ENCODE results near the gene SPATA18.
"Not testable (repeated sequence)": the region's sequence is repeated elsewhere in the genome, so short reads cannot be mapped to it uniquely, and the experiment has no call there.

SPATA18 gene

GRCh38 chr4:52052475-52052780 lies 1.3 kb downstream of the SPATA18 start:
- peaks cover 14% of the 10 kb centered on the region; the same call in 1 of the 2 replicates for H3K4me1 ChIP-seq (ENCODE audit: insufficient read depth, low read length)
- peaks cover 7% of the 10 kb centered on the region; the same call in 1 of the 2 replicates for H3K9me3 ChIP-seq (ENCODE audit: insufficient read depth, low read depth, low read length)
- H3K9ac ChIP-seq (ENCODE audit: low read depth, low read length), result peak overlapping the region; percentile 49; the same call in 1 of the 2 replicates
- no peak overlapping the region for H3K27ac ChIP-seq (ENCODE audit: low read length)
- H3K36me3 ChIP-seq (ENCODE audit: insufficient read depth, low read depth, low read length), result no peaks in the 10 kb centered on the region
- H3K4me3 ChIP-seq (ENCODE audit: low read length), result peak overlapping the region; percentile 75
- H3K27me3 ChIP-seq (ENCODE audit: insufficient read depth, low read length), result peaks cover 40% of the 10 kb centered on the region

DNA sequence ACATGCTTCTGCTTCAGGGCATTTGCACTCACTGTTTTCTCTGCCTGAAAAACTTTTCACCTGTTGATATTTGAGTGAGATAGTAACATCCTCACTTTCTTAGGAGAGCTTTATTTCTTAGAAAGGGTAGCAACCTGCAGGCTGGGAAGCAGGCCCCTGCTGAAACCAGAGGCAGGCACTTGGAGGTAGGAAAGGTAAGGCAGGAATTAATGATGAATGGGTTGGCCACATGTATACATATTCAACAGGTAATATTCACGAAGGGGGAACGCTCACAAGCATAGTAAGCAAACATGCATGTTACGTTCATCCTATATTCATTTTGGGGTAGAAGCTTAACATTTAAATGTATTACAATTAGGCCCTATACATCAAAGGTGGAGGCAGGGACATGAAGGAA lies 3.1 kb downstream of the SPATA18 start:
- Histone ChIP-seq H3K27me3 (ENCODE audit: insufficient read depth, low read length) (peaks cover 40% of the 10 kb centered on the region), H3K4me3 (ENCODE audit: low read length) (no peak overlapping the region), H3K36me3 (ENCODE audit: insufficient read depth, low read depth, low read length) (no peaks in the 10 kb centered on the region), H3K27ac (ENCODE audit: low read length) (no peak overlapping the region), H3K4me1 (ENCODE audit: insufficient read depth, low read length) (peaks cover 14% of the 10 kb centered on the region; the same call in 1 of the 2 replicates), H3K9ac (ENCODE audit: low read depth, low read length) (no peak overlapping the region), H3K9me3 (ENCODE audit: insufficient read depth, low read depth, low read length) (peaks cover 6% of the 10 kb centered on the region; the same call in 1 of the 2 replicates)

DNA sequence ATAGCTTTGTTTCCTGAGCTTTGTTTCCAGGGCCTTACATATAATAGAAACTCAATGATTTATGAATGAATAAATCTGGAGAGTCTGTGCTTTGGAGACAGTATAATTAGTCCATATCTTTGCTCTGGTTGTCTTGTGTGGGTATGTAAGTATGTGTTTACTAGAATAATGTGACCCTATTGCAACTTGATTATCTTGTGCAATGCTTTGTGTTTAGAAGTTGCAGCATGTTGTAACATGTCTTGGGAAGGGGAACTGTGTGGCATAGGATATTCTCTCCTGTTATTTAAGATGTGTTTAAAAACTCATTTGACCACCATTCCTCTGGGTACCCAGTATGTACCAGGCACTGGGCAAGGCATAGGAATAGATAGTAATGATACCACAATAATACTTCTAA lies 6.1 kb downstream of the SPATA18 start:
- no peak overlapping the region for H3K4me3 ChIP-seq (ENCODE audit: low read length)

DNA sequence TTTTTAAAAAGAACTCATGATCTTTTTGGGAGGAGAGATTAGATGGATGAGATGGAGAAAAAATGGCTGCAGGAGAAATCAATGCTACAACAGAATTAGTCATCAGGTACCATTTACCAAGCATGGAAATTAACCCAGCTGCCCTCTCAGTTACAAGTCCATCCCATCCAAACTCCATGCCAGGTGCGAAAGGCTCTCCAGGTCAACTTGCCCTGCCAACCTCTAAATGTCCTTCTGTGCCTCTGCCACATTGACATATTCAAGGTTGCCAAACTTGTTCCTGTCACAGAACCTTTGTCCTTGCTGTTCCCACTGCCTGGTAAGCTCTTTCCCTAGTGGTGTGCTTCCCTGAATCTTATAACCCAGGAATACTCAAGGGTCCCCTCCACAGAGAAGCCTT lies 7.2 kb downstream of the SPATA18 start:
- Histone ChIP-seq H3K4me3 (ENCODE audit: low read length) (no peak overlapping the region), H3K9me3 (ENCODE audit: insufficient read depth, low read depth, low read length) (no peaks in the 10 kb centered on the region), H3K9ac (ENCODE audit: low read depth, low read length) (no peak overlapping the region), H3K4me1 (ENCODE audit: insufficient read depth, low read length) (no peaks in the 10 kb centered on the region), H3K27ac (ENCODE audit: low read length) (no peak overlapping the region), H3K36me3 (ENCODE audit: insufficient read depth, low read depth, low read length) (no peaks in the 10 kb centered on the region), H3K27me3 (ENCODE audit: insufficient read depth, low read length) (peaks cover 5% of the 10 kb centered on the region)

More for the DNA sequence above, 6.1 kb downstream of the SPATA18 start:
- H3K36me3 ChIP-seq (ENCODE audit: insufficient read depth, low read depth, low read length), result no peaks in the 10 kb centered on the region
- H3K27ac ChIP-seq (ENCODE audit: low read length), result no peak overlapping the region
- no peaks in the 10 kb centered on the region for H3K9me3 ChIP-seq (ENCODE audit: insufficient read depth, low read depth, low read length)
- peaks cover 16% of the 10 kb centered on the region for H3K27me3 ChIP-seq (ENCODE audit: insufficient read depth, low read length)
- H3K4me1 ChIP-seq (ENCODE audit: insufficient read depth, low read length), result peaks cover 7% of the 10 kb centered on the region; the same call in 1 of the 2 replicates
- no peak overlapping the region for H3K9ac ChIP-seq (ENCODE audit: low read depth, low read length)

DNA sequence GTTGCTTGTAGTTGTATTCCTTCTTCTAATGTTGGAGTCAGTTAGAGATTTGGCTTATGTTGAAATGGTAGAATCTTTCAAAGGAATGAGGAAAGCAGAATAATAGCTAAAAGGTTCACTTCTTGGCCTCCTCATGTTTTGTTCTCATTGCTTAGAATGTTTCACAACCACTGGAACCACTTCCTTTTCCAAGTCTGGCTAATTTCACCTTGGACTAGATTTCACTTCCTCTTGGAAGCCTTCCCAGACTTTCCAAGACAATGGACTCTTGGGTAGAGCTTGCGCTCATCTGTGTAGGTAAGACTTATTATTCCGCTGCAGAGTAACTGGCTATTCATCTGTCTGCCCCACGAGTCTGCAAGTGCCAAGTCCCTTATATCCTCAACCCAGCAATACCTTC lies 8.3 kb downstream of the SPATA18 start:
- Histone ChIP-seq H3K9me3 (ENCODE audit: insufficient read depth, low read depth, low read length) (no peaks in the 10 kb centered on the region), H3K9ac (ENCODE audit: low read depth, low read length) (no peak overlapping the region), H3K27me3 (ENCODE audit: insufficient read depth, low read length) (no peaks in the 10 kb centered on the region), H3K27ac (ENCODE audit: low read length) (no peak overlapping the region), H3K4me3 (ENCODE audit: low read length) (no peak overlapping the region), H3K36me3 (ENCODE audit: insufficient read depth, low read depth, low read length) (no peaks in the 10 kb centered on the region), H3K4me1 (ENCODE audit: insufficient read depth, low read length) (no peaks in the 10 kb centered on the region)

DNA sequence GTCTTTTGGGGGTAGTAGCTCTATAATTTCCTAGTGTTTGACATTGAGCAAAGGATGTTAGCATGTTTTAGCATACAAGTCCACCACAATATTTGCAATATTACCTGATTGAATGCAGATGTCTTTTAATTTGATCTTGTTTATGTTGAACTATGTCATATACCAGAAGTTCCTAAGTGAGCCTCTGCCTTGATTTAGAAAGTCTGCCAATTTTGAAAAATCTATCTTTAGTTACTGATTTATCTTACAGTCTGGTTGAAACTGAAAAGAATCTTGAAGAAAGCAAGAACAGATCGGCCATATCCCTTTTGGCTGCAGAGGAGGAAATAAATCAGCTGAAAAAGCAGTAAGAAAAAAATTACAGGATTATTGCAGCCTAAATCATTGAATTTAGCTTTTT lies 18.5 kb downstream of the SPATA18 start:
- no peaks in the 10 kb centered on the region for H3K4me1 ChIP-seq (ENCODE audit: insufficient read depth, low read length)
- no peaks in the 10 kb centered on the region for H3K36me3 ChIP-seq (ENCODE audit: insufficient read depth, low read depth, low read length)
- no peak overlapping the region for H3K27ac ChIP-seq (ENCODE audit: low read length)
- no peaks in the 10 kb centered on the region for H3K9me3 ChIP-seq (ENCODE audit: insufficient read depth, low read depth, low read length)
- no peak overlapping the region for H3K9ac ChIP-seq (ENCODE audit: low read depth, low read length)
- no peaks in the 10 kb centered on the region for H3K27me3 ChIP-seq (ENCODE audit: insufficient read depth, low read length)
- H3K4me3 ChIP-seq (ENCODE audit: low read length), result no peak overlapping the region

- H3K27ac ChIP-seq (ENCODE audit: low read length), result no peak overlapping the region
- no peaks in the 10 kb centered on the region for H3K36me3 ChIP-seq (ENCODE audit: insufficient read depth, low read depth, low read length)
- peaks cover 8% of the 10 kb centered on the region for H3K27me3 ChIP-seq (ENCODE audit: insufficient read depth, low read length)
- H3K9ac ChIP-seq (ENCODE audit: low read depth, low read length), result no peak overlapping the region
- no peaks in the 10 kb centered on the region for H3K9me3 ChIP-seq (ENCODE audit: insufficient read depth, low read depth, low read length)
- no peaks in the 10 kb centered on the region for H3K4me1 ChIP-seq (ENCODE audit: insufficient read depth, low read length)
- H3K4me3 ChIP-seq (ENCODE audit: low read length), result no peak overlapping the region
Measured at GRCh38 chr4:52071791-52072546, 20.9 kb downstream of the SPATA18 start.

DNA sequence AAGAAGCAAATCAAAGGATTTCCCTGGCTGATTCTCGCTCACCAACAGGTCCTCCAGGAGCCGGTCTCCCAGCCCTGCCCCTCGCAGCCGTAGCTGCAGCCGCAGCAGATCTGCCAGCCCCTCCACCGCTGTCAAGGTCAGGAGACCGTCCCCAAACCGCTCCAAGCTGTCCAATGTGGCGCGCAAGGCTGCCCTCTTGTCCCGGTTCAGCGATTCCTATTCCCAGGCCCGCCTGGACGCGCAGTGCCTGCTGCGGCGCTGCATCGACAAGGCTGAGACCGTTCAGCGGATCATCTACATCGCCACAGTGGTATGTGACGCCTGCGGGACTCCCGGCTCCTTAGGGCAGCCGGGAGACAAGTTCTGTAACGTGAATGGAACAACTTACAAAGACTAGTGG lies 25.6 kb downstream of the SPATA18 start:
- Histone ChIP-seq H3K9me3 (ENCODE audit: insufficient read depth, low read depth, low read length) (no peaks in the 10 kb centered on the region), H3K4me3 (ENCODE audit: low read length) (peak overlapping the region; percentile 54), H3K27me3 (ENCODE audit: insufficient read depth, low read length) (peaks cover 13% of the 10 kb centered on the region), H3K27ac (ENCODE audit: low read length) (no peak overlapping the region), H3K4me1 (ENCODE audit: insufficient read depth, low read length) (no peaks in the 10 kb centered on the region), H3K9ac (ENCODE audit: low read depth, low read length) (no peak overlapping the region), H3K36me3 (ENCODE audit: insufficient read depth, low read depth, low read length) (no peaks in the 10 kb centered on the region)

DNA sequence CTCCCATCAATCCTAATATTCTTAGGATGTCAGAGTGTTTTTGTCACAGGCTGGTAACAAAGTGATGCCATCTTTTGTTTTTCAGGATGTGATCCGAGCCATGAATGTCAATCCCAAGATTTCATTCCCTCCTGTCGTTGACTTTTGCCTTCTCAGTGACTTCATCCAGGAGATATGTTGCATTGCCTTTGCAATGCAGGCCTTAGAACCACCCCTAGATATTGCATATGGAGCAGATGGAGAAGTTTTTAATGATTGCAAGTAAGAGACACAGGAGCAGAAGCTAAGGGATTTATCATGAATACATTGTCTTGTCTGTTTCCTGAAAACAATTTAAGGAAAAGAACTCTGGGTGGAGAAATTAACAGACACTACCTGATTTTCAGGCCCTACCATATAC lies 28.6 kb downstream of the SPATA18 start:
- peaks cover 13% of the 10 kb centered on the region for H3K27me3 ChIP-seq (ENCODE audit: insufficient read depth, low read length)
- H3K9ac ChIP-seq (ENCODE audit: low read depth, low read length), result no peak overlapping the region
- no peak overlapping the region for H3K4me3 ChIP-seq (ENCODE audit: low read length)
- H3K9me3 ChIP-seq (ENCODE audit: insufficient read depth, low read depth, low read length), result no peaks in the 10 kb centered on the region
- H3K27ac ChIP-seq (ENCODE audit: low read length), result no peak overlapping the region
- H3K4me1 ChIP-seq (ENCODE audit: insufficient read depth, low read length), result no peaks in the 10 kb centered on the region
- H3K36me3 ChIP-seq (ENCODE audit: insufficient read depth, low read depth, low read length), result no peaks in the 10 kb centered on the region

- H3K36me3 ChIP-seq (ENCODE audit: insufficient read depth, low read depth, low read length), result no peaks in the 10 kb centered on the region
- no peak overlapping the region for H3K4me3 ChIP-seq (ENCODE audit: low read length)
- no peak overlapping the region for H3K27ac ChIP-seq (ENCODE audit: low read length)
- H3K27me3 ChIP-seq (ENCODE audit: insufficient read depth, low read length), result peaks cover 10% of the 10 kb centered on the region
- no peak overlapping the region for H3K9ac ChIP-seq (ENCODE audit: low read depth, low read length)
- H3K4me1 ChIP-seq (ENCODE audit: insufficient read depth, low read length), result no peaks in the 10 kb centered on the region
- no peaks in the 10 kb centered on the region for H3K9me3 ChIP-seq (ENCODE audit: insufficient read depth, low read depth, low read length)
Measured at GRCh38 chr4:52081216-52081615, 30.1 kb downstream of the SPATA18 start.

GRCh38 chr4:52086425-52086824 lies 35.3 kb downstream of the SPATA18 start:
- not testable (repeated sequence) for H3K9ac ChIP-seq (ENCODE audit: low read depth, low read length); H3K4me1 ChIP-seq (ENCODE audit: insufficient read depth, low read length); H3K9me3 ChIP-seq (ENCODE audit: insufficient read depth, low read depth, low read length); H3K27me3 ChIP-seq (ENCODE audit: insufficient read depth, low read length); H3K4me3 ChIP-seq (ENCODE audit: low read length); H3K36me3 ChIP-seq (ENCODE audit: insufficient read depth, low read depth, low read length); H3K27ac ChIP-seq (ENCODE audit: low read length)

- Histone ChIP-seq H3K27ac (ENCODE audit: low read length) (no peak overlapping the region), H3K9me3 (ENCODE audit: insufficient read depth, low read depth, low read length) (no peaks in the 10 kb centered on the region), H3K4me1 (ENCODE audit: insufficient read depth, low read length) (no peaks in the 10 kb centered on the region), H3K9ac (ENCODE audit: low read depth, low read length) (no peak overlapping the region), H3K36me3 (ENCODE audit: insufficient read depth, low read depth, low read length) (no peaks in the 10 kb centered on the region), H3K4me3 (ENCODE audit: low read length) (no peak overlapping the region), H3K27me3 (ENCODE audit: insufficient read depth, low read length) (no peaks in the 10 kb centered on the region)
Measured at GRCh38 chr4:52091801-52092200, 40.7 kb downstream of the SPATA18 start.
